HFFc6 (cell line): ENCODE results near the gene LIX1. TPM values are rescaled to one million over a fixed set of nuclear protein-coding genes. Genes with fewer than 3 reads are reported as not detected.
A peak's percentile ranks its signal among the peaks of the same experiment; 100 is the strongest.
"Not testable (repeated sequence)": the region's sequence is repeated elsewhere in the genome, so short reads cannot be mapped to it uniquely, and the experiment has no call there.

Experiments used
- DNase-seq: peaks from one replicate; pipeline ENCODE4 v3.0.0-alpha.2; 2018
- H3K27ac Mint-ChIP-seq: 2 replicates; pipeline ENCODE4 v1.8.0; 2020; ENCODE audit warnings: mild to moderate bottlenecking, mixed read lengths
- H3K27me3 Mint-ChIP-seq: 2 replicates; pipeline ENCODE4 v1.8.0; 2021; ENCODE audit warnings: mild to moderate bottlenecking, moderate library complexity, mixed read lengths; ENCODE audit not compliant: insufficient read depth
- H3K36me3 Mint-ChIP-seq: 2 replicates; pipeline ENCODE4 v1.8.0; 2021; ENCODE audit warnings: low read depth, mixed read lengths
- H3K4me1 Mint-ChIP-seq: 2 replicates; pipeline ENCODE4 v1.8.0; 2020; ENCODE audit warnings: low read depth, mixed read lengths
- H3K4me3 Mint-ChIP-seq: 2 replicates; pipeline ENCODE4 v1.8.0; 2020; ENCODE audit warnings: mild to moderate bottlenecking, moderate library complexity, mixed read lengths
- H3K9me3 Mint-ChIP-seq: 2 replicates; pipeline ENCODE4 v1.8.0; 2020; ENCODE audit warnings: mild to moderate bottlenecking, mixed read lengths
- long read RNA-seq: library from polyadenylated mRNA; unstranded; transcript quantifications from one replicate; pipeline ENCODE4 v2.0.0, GENCODE V29; 2019
- total RNA-seq, 6 experiments: library from RNA; stranded (reverse); fragmentation: NEBNext Ultra II Directional; extraction: Animal tissue kit (Norgen Biotek cat#: 25700); gene quantifications; 2 replicates in 1 of 6; 3 replicates in 5 of 6; pipeline ENCODE4 v1.2.3, GENCODE V29; 2021
- TF ChIP-seq, protein P1 (sequence below): fragments of 200-600 bp; sonication (generic); IDR thresholded peaks from 2 replicates; pipeline ENCODE4 v1.5.0; 2021; ENCODE audit warnings: antibody characterized with exemption, mild to moderate bottlenecking

LIX1 gene
- not detected for total RNA-seq
- long read RNA-seq, result 0 reads

- no peaks in the 10 kb centered on the region for H3K9me3 Mint-ChIP-seq
- no peak within 1 kb of the TSS for H3K4me3 Mint-ChIP-seq
- TF ChIP-seq, protein P1, sequence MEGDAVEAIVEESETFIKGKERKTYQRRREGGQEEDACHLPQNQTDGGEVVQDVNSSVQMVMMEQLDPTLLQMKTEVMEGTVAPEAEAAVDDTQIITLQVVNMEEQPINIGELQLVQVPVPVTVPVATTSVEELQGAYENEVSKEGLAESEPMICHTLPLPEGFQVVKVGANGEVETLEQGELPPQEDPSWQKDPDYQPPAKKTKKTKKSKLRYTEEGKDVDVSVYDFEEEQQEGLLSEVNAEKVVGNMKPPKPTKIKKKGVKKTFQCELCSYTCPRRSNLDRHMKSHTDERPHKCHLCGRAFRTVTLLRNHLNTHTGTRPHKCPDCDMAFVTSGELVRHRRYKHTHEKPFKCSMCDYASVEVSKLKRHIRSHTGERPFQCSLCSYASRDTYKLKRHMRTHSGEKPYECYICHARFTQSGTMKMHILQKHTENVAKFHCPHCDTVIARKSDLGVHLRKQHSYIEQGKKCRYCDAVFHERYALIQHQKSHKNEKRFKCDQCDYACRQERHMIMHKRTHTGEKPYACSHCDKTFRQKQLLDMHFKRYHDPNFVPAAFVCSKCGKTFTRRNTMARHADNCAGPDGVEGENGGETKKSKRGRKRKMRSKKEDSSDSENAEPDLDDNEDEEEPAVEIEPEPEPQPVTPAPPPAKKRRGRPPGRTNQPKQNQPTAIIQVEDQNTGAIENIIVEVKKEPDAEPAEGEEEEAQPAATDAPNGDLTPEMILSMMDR, result peak; percentile 76
- H3K4me1 Mint-ChIP-seq, result no peaks in the 10 kb centered on the region
- peaks cover 23% of the 10 kb centered on the region for H3K27me3 Mint-ChIP-seq
- peak; percentile 32 for DNase-seq
- H3K27ac Mint-ChIP-seq, result no peak within 1 kb of the TSS
- H3K36me3 Mint-ChIP-seq, result no peaks in the 10 kb centered on the region
Measured at GRCh38 chr5:97142521-97143254, at the start of gene LIX1. Gene LIX1 (minus strand): TSS chr5:97142611. CDS start chr5:97142576, 35 bp downstream.

- H3K4me1 Mint-ChIP-seq, result peaks cover 6% of the 10 kb centered on the region
- TF ChIP-seq, protein P1, result no peak
- H3K36me3 Mint-ChIP-seq, result peaks cover 3% of the 10 kb centered on the region; the same call in 1 of the 2 replicates
- H3K27ac Mint-ChIP-seq, result no peak overlapping the region
- DNase-seq, result no peak
- no peaks in the 10 kb centered on the region; the same call in 1 of the 2 replicates for H3K27me3 Mint-ChIP-seq
- H3K4me3 Mint-ChIP-seq, result no peak overlapping the region
- no peaks in the 10 kb centered on the region for H3K9me3 Mint-ChIP-seq
Measured at GRCh38 chr5:97191893-97192292, 49.5 kb upstream of the LIX1 start.

DNA sequence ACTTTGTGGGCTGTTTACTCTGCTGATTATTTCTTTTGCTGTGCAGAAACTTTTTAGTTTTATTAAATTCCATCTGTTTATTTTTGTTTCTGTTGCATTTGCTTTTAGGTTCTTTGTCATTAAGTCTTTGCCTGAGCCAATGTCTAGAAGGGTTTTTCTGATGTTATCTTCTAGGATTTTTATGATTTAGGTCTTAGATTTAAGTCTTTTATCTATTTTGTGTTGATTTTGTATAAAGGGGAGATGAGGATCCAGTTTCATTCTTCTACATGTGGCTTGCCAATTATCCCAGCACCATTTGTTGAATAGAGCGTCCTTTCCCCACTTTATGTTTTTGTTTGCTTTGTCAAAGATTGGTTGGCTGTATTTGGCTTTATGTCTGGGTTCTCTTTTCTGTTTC lies 47.1 kb upstream of the LIX1 start:
- not testable (repeated sequence) for H3K4me1 Mint-ChIP-seq, DNase-seq, H3K4me3 Mint-ChIP-seq, H3K27ac Mint-ChIP-seq, H3K9me3 Mint-ChIP-seq, H3K27me3 Mint-ChIP-seq, H3K36me3 Mint-ChIP-seq

- DNase-seq, result no peak
- Mint-ChIP-seq H3K9me3 (no peaks in the 10 kb centered on the region; the same call in 1 of the 2 replicates), H3K4me1 (peaks cover 38% of the 10 kb centered on the region), H3K4me3 (peak overlapping the region; percentile 97), H3K36me3 (peaks cover 34% of the 10 kb centered on the region), H3K27ac (peak overlapping the region; percentile 99), H3K27me3 (peaks cover 2% of the 10 kb centered on the region; the same call in 1 of the 2 replicates)
- TF ChIP-seq, protein P1, result no peak
Measured at GRCh38 chr5:97183930-97184213, 41.5 kb upstream of the LIX1 start.

GRCh38 chr5:97183100-97183929 lies 40.9 kb upstream of the LIX1 start, which contains the start of gene RIOK2:
Gene RIOK2 (minus strand): TSS chr5:97183247. CDS start chr5:97183191, 56 bp downstream.
- Mint-ChIP-seq H3K27ac (peak within 1 kb of the TSS; percentile 99), H3K4me3 (peak within 1 kb of the TSS; percentile 97), H3K9me3 (no peaks in the 10 kb centered on the region; the same call in 1 of the 2 replicates), H3K27me3 (peaks cover 3% of the 10 kb centered on the region; the same call in 1 of the 2 replicates), H3K4me1 (peaks cover 38% of the 10 kb centered on the region), H3K36me3 (peaks cover 40% of the 10 kb centered on the region)
- peak; percentile 90 for DNase-seq
- TF ChIP-seq, protein P1, result no peak
